HEK293 (cell line): ENCODE data around the gene MCAM.

Source experiments
- CTCF ChIP-seq: fragments of 450-650 bp; formaldehyde crosslinking; IDR thresholded peaks from 2 replicates; pipeline ENCODE4 v1.5.1; 2016; ENCODE audit warnings: missing biosample characterization, missing genetic modification characterization
- SP2 ChIP-seq: fragments of 450-650 bp; formaldehyde crosslinking; IDR thresholded peaks from 2 replicates; pipeline ENCODE4 v1.5.1; 2016; ENCODE audit warnings: missing biosample characterization, missing genetic modification characterization
- ZNF785 ChIP-seq: fragments of 450-650 bp; formaldehyde crosslinking; IDR thresholded peaks from 2 replicates; pipeline ENCODE4 v1.5.1; 2016; ENCODE audit warnings: missing biosample characterization, missing genetic modification characterization

GRCh38 chr11:119352857-119353260 lies 35.9 kb upstream of the MCAM start:
- TF ChIP-seq CTCF (tag by site-specific recombination): no peak
- TF ChIP-seq SP2 (tag by site-specific recombination): no peak
- TF ChIP-seq ZNF785 (tag by site-specific recombination): no peak
